CD14-positive monocyte (primary cell): ENCODE results near the gene THRSP. TPM values are rescaled to one million over a fixed set of nuclear protein-coding genes. Genes with fewer than 3 reads are reported as not detected.
"Not testable (repeated sequence)": the region's sequence is repeated elsewhere in the genome, so short reads cannot be mapped to it uniquely, and the experiment has no call there.

Experiments used
- DNase-seq, 3 donors: peaks; one replicate each; pipeline ENCODE4 v3.0.0-alpha.2; 2011 to 2022
- H2AFZ ChIP-seq: 2 replicates; pipeline ENCODE4 v1.6.0; 2012; ENCODE audit warnings: mild to moderate bottlenecking, low read depth, low read length, inconsistent platforms; ENCODE audit not compliant: insufficient read depth, poor library complexity, severe bottlenecking
- H3K27ac ChIP-seq, 2 donors: 1 replicate in 1 of 2; 2 replicates in 1 of 2; pipeline ENCODE4 v1.5.1; 2012 to 2013; ENCODE audit warnings: low read length in 2 of 2, control low read depth in 1 of 2, inconsistent platforms in 1 of 2, low read depth in 1 of 2, mild to moderate bottlenecking in 1 of 2
- H3K27me3 ChIP-seq, 2 donors: one replicate each; pipeline versions ENCODE4 v1.6.0 to v1.6.1; 2011 to 2013; ENCODE audit warnings: low read length in 2 of 2; ENCODE audit not compliant: control insufficient read depth in 2 of 2, insufficient read depth in 2 of 2
- H3K36me3 ChIP-seq, 2 donors: replicated peaks in 1 of 2; 1 replicate in 1 of 2; 2 replicates in 1 of 2; pipeline versions ENCODE4 v1.5.1 to v1.6.1; 2012 to 2013; ENCODE audit warnings: low read length in 2 of 2, control low read depth in 1 of 2, inconsistent platforms in 1 of 2, mild to moderate bottlenecking in 1 of 2; ENCODE audit not compliant: insufficient read depth in 2 of 2, control insufficient read depth in 1 of 2
- H3K4me1 ChIP-seq, 2 donors: 1 replicate in 1 of 2; 2 replicates in 1 of 2; pipeline versions ENCODE4 v1.5.1 to v1.6.1; 2012 to 2013; ENCODE audit warnings: low read length in 2 of 2, control low read depth in 1 of 2, inconsistent platforms in 1 of 2, mild to moderate bottlenecking in 1 of 2, moderate library complexity in 1 of 2; ENCODE audit not compliant: insufficient read depth in 2 of 2, control insufficient read depth in 1 of 2
- H3K4me2 ChIP-seq: replicated peaks from 2 replicates; pipeline ENCODE3; 2012; ENCODE audit warnings: low read length, moderate library complexity, mild to moderate bottlenecking; ENCODE audit not compliant: poor library complexity, severe bottlenecking; ENCODE audit errors: extremely low read depth
- H3K4me3 ChIP-seq, 3 experiments: fragments of 200-600 bp in 1 of 3; sonication (generic) in 1 of 3; replicated peaks in 1 of 3; 1 replicate in 2 of 3; 2 replicates in 1 of 3; pipeline ENCODE4 v1.5.1; 2011 to 2013; ENCODE audit warnings: low read length in 3 of 3, mild to moderate bottlenecking in 3 of 3, control low read depth in 2 of 3, low read depth in 2 of 3, inconsistent platforms in 1 of 3, moderate library complexity in 1 of 3
- H3K79me2 ChIP-seq: 2 replicates; pipeline ENCODE4 v1.6.0; 2012; ENCODE audit warnings: mild to moderate bottlenecking, control low read depth, inconsistent platforms, low read length, moderate library complexity; ENCODE audit not compliant: insufficient read depth
- H3K9ac ChIP-seq: 2 replicates; pipeline ENCODE4 v1.6.0; 2017; ENCODE audit warnings: low read length, mild to moderate bottlenecking; ENCODE audit not compliant: insufficient read depth, poor library complexity, severe bottlenecking
- H3K9me3 ChIP-seq, 2 donors: replicated peaks in 1 of 2; 1 replicate in 1 of 2; 2 replicates in 1 of 2; pipeline versions ENCODE4 v1.5.1 to v1.6.1; 2012 to 2013; ENCODE audit warnings: low read length in 2 of 2, control low read depth in 1 of 2; ENCODE audit not compliant: control insufficient read depth in 1 of 2, insufficient read depth in 1 of 2
- H4K20me1 ChIP-seq: 2 replicates; pipeline ENCODE4 v1.6.0; 2012; ENCODE audit warnings: mild to moderate bottlenecking, low read length, control low read depth, moderate library complexity; ENCODE audit not compliant: insufficient read depth
- H3K27ac Mint-ChIP-seq, 7 donors: one replicate each; pipeline ENCODE4 v1.8.0; 2020; ENCODE audit warnings: mild to moderate bottlenecking in 7 of 7, mixed read lengths in 7 of 7, moderate library complexity in 6 of 7, inconsistent platforms in 2 of 7
- H3K27me3 Mint-ChIP-seq, 3 donors: one replicate each; pipeline ENCODE4 v1.8.0; 2021 to 2022; ENCODE audit warnings: low read depth in 3 of 3, mild to moderate bottlenecking in 3 of 3, mixed read lengths in 3 of 3, moderate library complexity in 3 of 3, inconsistent platforms in 1 of 3
- H3K36me3 Mint-ChIP-seq, 2 donors: one replicate each; pipeline ENCODE4 v1.8.0; 2020; ENCODE audit warnings: mixed read lengths in 2 of 2, inconsistent platforms in 1 of 2, mild to moderate bottlenecking in 1 of 2
- H3K4me1 Mint-ChIP-seq: one replicate; pipeline ENCODE4 v1.8.0; 2020; ENCODE audit warnings: mild to moderate bottlenecking, mixed read lengths
- H3K4me3 Mint-ChIP-seq, 2 donors: one replicate each; pipeline ENCODE4 v1.8.0; 2020; ENCODE audit warnings: mild to moderate bottlenecking in 2 of 2, mixed read lengths in 2 of 2, moderate library complexity in 1 of 2
- H3K9me3 Mint-ChIP-seq, 7 donors: one replicate each; pipeline ENCODE4 v1.8.0; 2020 to 2022; ENCODE audit warnings: mixed read lengths in 7 of 7, mild to moderate bottlenecking in 6 of 7, moderate library complexity in 6 of 7, inconsistent platforms in 2 of 7
- CTCF ChIP-seq: fragments of 200-600 bp; IDR thresholded peaks from one replicate; pipeline ENCODE4 v1.8.0; 2022; ENCODE audit warnings: antibody characterized with exemption, mild to moderate bottlenecking
- WGBS: methylation state at CpG from one replicate; pipeline ENCODE4 v1.1.5; 2013; ENCODE audit warnings: missing lambda C conversion rate; ENCODE audit not compliant: insufficient coverage; 5-methylcytosine and 5-hydroxymethylcytosine counted together
- intact Hi-C, 2 donors: fragments of 100-400 bp; cut with micrococcal nuclease; formaldehyde crosslinking; loops; one replicate each; pipeline versions ENCODE4 v1.15.0 to v1.15.1; 2023
- polyA plus RNA-seq, 3 donors: library from polyadenylated mRNA; depleted of rRNA in 1 of 3; unstranded in 2 of 3; stranded (reverse) in 1 of 3; fragments of 300-500 nt in 2 of 3; fragments of >200 nt in 1 of 3; fragmentation: Illumina TruSeq in 2 of 3; gene quantifications; 1 replicate in 2 of 3; 2 replicates in 1 of 3; pipeline ENCODE4 v1.2.3, GENCODE V29; 2012 to 2021

THRSP gene
- polyA plus RNA-seq, 3 donors = not detected

GRCh38 chr11:78076733-78077403, 13.2 kb downstream of the THRSP start:
- H3K27me3 Mint-ChIP-seq = peaks cover 0 to 1% (median 0%) of the 10 kb centered on the region in 3 donors

GRCh38 chr11:78077592-78077991, 13.9 kb downstream of the THRSP start:
- 79% methylated on average over 2 of the region's 4 CpGs for WGBS
- H3K4me1 Mint-ChIP-seq = peaks cover 45% of the 10 kb centered on the region

More at GRCh38 chr11:78076733-78077403, 13.2 kb downstream of the THRSP start:
- H3K4me3 Mint-ChIP-seq = no peak overlapping the region
- TF ChIP-seq CTCF = no peak
- H4K20me1 ChIP-seq = peaks cover 67% of the 10 kb centered on the region
- H3K27ac ChIP-seq = peak overlapping the region in 1 of 2 donors; percentile 65
- H3K4me1 Mint-ChIP-seq = peaks cover 48% of the 10 kb centered on the region
- H3K9me3 ChIP-seq = no peaks in the 10 kb centered on the region
- H3K27ac Mint-ChIP-seq = peak overlapping the region in 2 of 7 donors; percentile 19 to 51
- no peak overlapping the region for H3K4me3 ChIP-seq
- WGBS = 68% methylated on average over 4 of the region's 6 CpGs
- intact Hi-C loops = no loop called here
- H3K9me3 Mint-ChIP-seq = peaks cover 0 to 1% (median 0%) of the 10 kb centered on the region in 7 donors
- H3K36me3 ChIP-seq = peaks cover 9 to 15% of the 10 kb centered on the region in 2 donors
- peaks cover 31 to 41% of the 10 kb centered on the region in 2 donors for H3K4me1 ChIP-seq
- no peak overlapping the region for H2AFZ ChIP-seq
- H3K36me3 Mint-ChIP-seq = peaks cover 12 to 19% of the 10 kb centered on the region in 2 donors
- no peak for DNase-seq
- H3K27me3 ChIP-seq = no peaks in the 10 kb centered on the region
- no peak overlapping the region for H3K9ac ChIP-seq
- H3K4me2 ChIP-seq = no peak overlapping the region
- H3K79me2 ChIP-seq = peaks cover 76% of the 10 kb centered on the region

More at GRCh38 chr11:78077592-78077991, 13.9 kb downstream of the THRSP start:
- H3K9me3 ChIP-seq, H3K27me3 Mint-ChIP-seq, DNase-seq, H3K36me3 ChIP-seq, H3K4me3 Mint-ChIP-seq, H2AFZ ChIP-seq, H3K27me3 ChIP-seq, H3K9me3 Mint-ChIP-seq, intact Hi-C loops: not testable (repeated sequence)
- Histone ChIP-seq H3K4me3 (peak overlapping the region in 1 of 3 experiments; percentile 96), H3K9ac (peak overlapping the region; percentile 93), H3K27ac (peak overlapping the region in 1 of 2 donors; percentile 91), H3K4me1 (peaks cover 31 to 41% of the 10 kb centered on the region in 2 donors), H3K79me2 (peaks cover 72% of the 10 kb centered on the region), H3K4me2 (peak overlapping the region; percentile 82), H4K20me1 (peaks cover 63% of the 10 kb centered on the region)
- H3K36me3 Mint-ChIP-seq = peaks cover 8 to 14% of the 10 kb centered on the region in 2 donors
- peak overlapping the region in 3 of 7 donors; percentile 27 to 91 (median 48) for H3K27ac Mint-ChIP-seq
